MCF 10A (cell line): ENCODE results near the gene CCDC146. TPM values are rescaled to one million over a fixed set of nuclear protein-coding genes. Genes with fewer than 3 reads are reported as not detected.
"Not testable (repeated sequence)": the region's sequence is repeated elsewhere in the genome, so short reads cannot be mapped to it uniquely, and the experiment has no call there.

Source experiments
- BruUV-seq: library from RNA; stranded (reverse); fragments of 400-500 nt; replicated peaks from 2 replicates; lab custom pipeline; 2021; lab: Mats Ljungman, UMichigan
- CTCF ChIA-PET: fragments of 300-600 bp; sonication (Branson Sonifier 250); formaldehyde crosslinking; extraction: SDS; loops from one replicate; lab custom pipeline; 2021; ENCODE audit warnings: antibody characterized with exemption, inconsistent platforms; lab: Yijun Ruan, JAX
- POLR2A ChIA-PET: fragments of 300-600, 350-650 bp; sonication (Branson Sonifier 250); formaldehyde crosslinking; extraction: SDS; loops from one replicate; lab custom pipeline; 2020; ENCODE audit warnings: antibody characterized with exemption, inconsistent platforms; lab: Yijun Ruan, JAX
- DNase-seq: peaks from one replicate; pipeline ENCODE4 v3.0.0-alpha.2; 2018; ENCODE audit not compliant: unreplicated experiment
- H3K27ac Mint-ChIP-seq: one replicate; pipeline ENCODE4 v1.8.0; 2022; ENCODE audit warnings: mild to moderate bottlenecking, low read depth, mixed read lengths; ENCODE audit not compliant: unreplicated experiment
- H3K27me3 Mint-ChIP-seq: one replicate; pipeline ENCODE4 v1.8.0; 2022; ENCODE audit warnings: mixed read lengths; ENCODE audit not compliant: insufficient read depth, unreplicated experiment
- H3K36me3 Mint-ChIP-seq: one replicate; pipeline ENCODE4 v1.8.0; 2022; ENCODE audit warnings: mild to moderate bottlenecking, moderate library complexity, mixed read lengths; ENCODE audit not compliant: insufficient read depth, unreplicated experiment
- H3K4me1 Mint-ChIP-seq: one replicate; pipeline ENCODE4 v1.8.0; 2022; ENCODE audit warnings: mixed read lengths; ENCODE audit not compliant: insufficient read depth, unreplicated experiment
- H3K4me3 Mint-ChIP-seq: one replicate; pipeline ENCODE4 v1.8.0; 2022; ENCODE audit warnings: mild to moderate bottlenecking, moderate library complexity, mixed read lengths; ENCODE audit not compliant: unreplicated experiment
- H3K9me3 Mint-ChIP-seq: one replicate; pipeline ENCODE4 v1.8.0; 2022; ENCODE audit warnings: mixed read lengths; ENCODE audit not compliant: unreplicated experiment
- intact Hi-C: fragments of 100-400 bp; cut with micrococcal nuclease; formaldehyde crosslinking; loops from 2 replicates; pipeline ENCODE4 v1.14.1; 2022
- total RNA-seq: library from RNA; stranded (reverse); gene quantifications from 2 replicates; pipeline ENCODE4 v1.2.3, GENCODE V29; 2022
- TF ChIP-seq, protein P1 (sequence below): fragments of 200-600 bp; IDR thresholded peaks from one replicate; pipeline ENCODE4 v1.8.0; 2022; ENCODE audit warnings: antibody characterized with exemption, mild to moderate bottlenecking; ENCODE audit not compliant: unreplicated experiment

The CCDC146 gene
- total RNA-seq, 1 experiment from 2014 or later = 2.7 TPM

DNA sequence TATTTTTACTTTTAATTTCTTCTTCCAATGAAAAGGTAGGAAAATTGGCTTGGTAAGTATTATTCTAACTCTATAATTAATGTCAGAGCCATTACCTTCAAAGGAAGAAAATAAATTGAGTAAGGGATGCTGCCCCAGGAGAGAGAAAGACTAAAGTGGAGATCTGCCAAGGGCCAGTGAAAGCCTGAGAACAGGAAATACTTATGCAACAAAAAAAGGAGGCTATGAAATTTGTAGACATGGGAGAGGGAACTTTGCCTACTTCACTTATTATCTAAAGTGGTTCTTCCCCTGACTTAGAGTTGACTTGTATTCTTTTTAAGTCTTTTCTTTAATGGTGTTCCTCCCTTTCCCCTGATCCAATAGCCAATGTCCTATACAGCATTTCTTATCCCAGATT, 29.8 kb downstream of the CCDC146 start:
- POLR2A ChIA-PET, H3K4me1 Mint-ChIP-seq, intact Hi-C loops, H3K36me3 Mint-ChIP-seq, H3K4me3 Mint-ChIP-seq, CTCF ChIA-PET, H3K27me3 Mint-ChIP-seq, H3K9me3 Mint-ChIP-seq, BruUV-seq: not testable (repeated sequence)
- DNase-seq = peak; percentile 45
- H3K27ac Mint-ChIP-seq = peak overlapping the region; percentile 57

DNA sequence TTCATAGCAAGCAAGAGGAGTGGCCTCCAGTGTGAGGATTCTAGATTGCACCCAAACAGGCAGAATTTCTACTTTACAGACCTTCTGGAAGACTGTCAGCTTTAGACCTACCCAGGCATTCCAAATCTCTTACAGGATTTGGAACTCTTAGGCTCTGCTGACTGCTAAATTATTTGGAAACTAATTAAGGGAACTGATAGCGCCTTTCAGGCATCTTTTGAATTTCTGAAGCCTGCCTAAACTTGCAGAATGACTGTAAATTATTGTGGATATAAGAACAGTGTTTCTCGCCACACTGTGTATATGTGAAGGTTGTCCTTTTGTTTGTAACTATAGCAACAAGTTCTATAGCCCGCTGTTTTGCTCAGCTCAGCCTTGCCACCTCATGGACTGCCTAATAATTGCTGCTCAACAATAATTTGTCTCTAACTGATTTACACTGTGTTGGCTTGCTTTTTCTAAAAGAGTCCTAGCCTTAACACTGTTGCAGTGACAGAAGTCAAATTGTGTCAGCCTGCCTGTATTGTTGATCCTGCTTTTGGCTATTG, 32.6 kb downstream of the CCDC146 start:
- H3K9me3 Mint-ChIP-seq, CTCF ChIA-PET, DNase-seq, BruUV-seq, H3K4me3 Mint-ChIP-seq, POLR2A ChIA-PET, intact Hi-C loops, H3K27me3 Mint-ChIP-seq, H3K27ac Mint-ChIP-seq, H3K36me3 Mint-ChIP-seq: not testable (repeated sequence)
- peaks cover 10% of the 10 kb centered on the region for H3K4me1 Mint-ChIP-seq

DNA sequence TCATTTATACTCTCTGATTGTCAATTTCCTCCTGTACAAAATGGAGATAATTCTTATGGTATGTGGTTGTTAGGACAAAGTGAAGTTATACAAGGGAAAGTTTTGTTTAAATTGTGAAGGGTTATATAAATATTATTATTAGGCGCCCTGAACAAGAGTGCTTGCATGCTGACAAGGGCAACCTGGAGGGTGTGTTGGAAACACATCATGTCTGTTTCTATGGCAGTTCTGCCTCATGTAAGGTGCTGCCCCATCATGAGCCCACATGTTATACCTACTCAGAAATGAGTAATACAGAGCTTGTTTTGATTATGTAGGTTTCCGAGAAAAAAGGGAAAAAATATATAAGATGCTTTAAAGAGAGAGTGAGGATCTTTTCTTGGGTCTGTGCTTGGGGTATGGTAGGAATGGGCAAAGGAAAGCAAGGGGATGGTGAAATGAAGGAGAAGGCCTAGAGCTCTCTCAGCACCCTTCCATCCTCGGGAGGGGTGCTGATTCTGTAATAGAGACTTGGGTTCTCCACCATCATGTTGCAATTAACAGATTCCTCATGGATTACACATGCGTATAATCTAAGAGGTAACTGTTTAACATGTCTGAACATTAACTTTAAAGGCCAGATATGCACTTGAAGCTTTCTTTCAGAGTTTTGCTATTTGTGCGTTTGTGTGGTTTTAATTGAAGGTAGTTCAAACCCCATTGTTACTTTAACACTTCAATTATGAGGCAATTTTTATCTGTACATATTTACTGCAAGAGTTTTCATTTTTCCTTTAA, 33.4 kb downstream of the CCDC146 start:
- H3K9me3 Mint-ChIP-seq, BruUV-seq, intact Hi-C loops, POLR2A ChIA-PET, H3K4me3 Mint-ChIP-seq, H3K27me3 Mint-ChIP-seq, H3K36me3 Mint-ChIP-seq, CTCF ChIA-PET: not testable (repeated sequence)
- Mint-ChIP-seq H3K4me1 (peaks cover 10% of the 10 kb centered on the region), H3K27ac (peak overlapping the region; percentile 23)
- DNase-seq = peak; percentile 23

DNA sequence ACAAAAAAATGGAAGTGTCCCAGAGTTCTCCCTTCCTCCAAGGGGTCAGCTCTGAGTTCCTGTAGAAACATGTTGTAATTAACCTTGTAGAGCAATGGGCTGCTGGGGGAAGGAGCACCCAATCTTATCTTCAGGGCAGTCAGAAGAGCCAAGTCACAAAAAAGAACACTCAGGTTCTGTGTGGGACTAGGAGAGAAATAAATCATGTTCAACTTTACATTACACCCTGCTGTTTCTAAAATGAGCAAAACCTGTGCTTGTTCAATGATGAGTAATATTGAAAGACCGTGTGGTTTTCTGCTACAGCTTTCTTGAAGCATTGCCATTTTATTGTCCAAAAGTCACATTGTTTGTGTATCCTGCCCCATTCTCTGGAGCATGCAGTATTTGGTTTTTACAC, 34.6 kb downstream of the CCDC146 start:
- DNase-seq, intact Hi-C loops, H3K9me3 Mint-ChIP-seq, H3K36me3 Mint-ChIP-seq, BruUV-seq, POLR2A ChIA-PET, H3K4me3 Mint-ChIP-seq, H3K27me3 Mint-ChIP-seq, CTCF ChIA-PET: not testable (repeated sequence)
- Mint-ChIP-seq H3K27ac (peak overlapping the region; percentile 93), H3K4me1 (peaks cover 10% of the 10 kb centered on the region)

DNA sequence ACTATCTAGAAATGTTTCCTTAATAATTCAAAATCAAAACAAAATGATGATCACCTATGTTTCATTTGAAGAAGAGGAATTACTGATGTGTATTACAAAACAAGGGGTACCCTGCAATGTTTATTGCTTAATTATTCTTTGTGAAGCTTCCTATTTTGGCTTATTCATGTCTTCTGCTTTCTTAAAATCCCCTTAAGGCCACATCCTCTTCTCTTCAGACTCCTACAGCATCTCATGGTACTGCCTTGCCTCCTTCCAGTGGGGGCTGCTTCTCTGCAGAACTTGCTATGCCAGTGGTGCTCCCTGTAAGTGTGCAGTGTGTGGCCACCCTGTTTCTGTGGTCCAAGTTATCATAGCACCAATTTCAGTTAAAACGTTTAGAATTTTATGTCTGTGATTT, 35.0 kb downstream of the CCDC146 start:
- intact Hi-C loops = no loop called here
- BruUV-seq = no TSS peak
- no peaks in the 10 kb centered on the region for H3K27me3 Mint-ChIP-seq
- peak; percentile 17 for DNase-seq
- H3K4me3 Mint-ChIP-seq = no peak overlapping the region
- no peaks in the 10 kb centered on the region for H3K9me3 Mint-ChIP-seq
- TF ChIP-seq, protein P1, sequence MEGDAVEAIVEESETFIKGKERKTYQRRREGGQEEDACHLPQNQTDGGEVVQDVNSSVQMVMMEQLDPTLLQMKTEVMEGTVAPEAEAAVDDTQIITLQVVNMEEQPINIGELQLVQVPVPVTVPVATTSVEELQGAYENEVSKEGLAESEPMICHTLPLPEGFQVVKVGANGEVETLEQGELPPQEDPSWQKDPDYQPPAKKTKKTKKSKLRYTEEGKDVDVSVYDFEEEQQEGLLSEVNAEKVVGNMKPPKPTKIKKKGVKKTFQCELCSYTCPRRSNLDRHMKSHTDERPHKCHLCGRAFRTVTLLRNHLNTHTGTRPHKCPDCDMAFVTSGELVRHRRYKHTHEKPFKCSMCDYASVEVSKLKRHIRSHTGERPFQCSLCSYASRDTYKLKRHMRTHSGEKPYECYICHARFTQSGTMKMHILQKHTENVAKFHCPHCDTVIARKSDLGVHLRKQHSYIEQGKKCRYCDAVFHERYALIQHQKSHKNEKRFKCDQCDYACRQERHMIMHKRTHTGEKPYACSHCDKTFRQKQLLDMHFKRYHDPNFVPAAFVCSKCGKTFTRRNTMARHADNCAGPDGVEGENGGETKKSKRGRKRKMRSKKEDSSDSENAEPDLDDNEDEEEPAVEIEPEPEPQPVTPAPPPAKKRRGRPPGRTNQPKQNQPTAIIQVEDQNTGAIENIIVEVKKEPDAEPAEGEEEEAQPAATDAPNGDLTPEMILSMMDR = no peak
- POLR2A ChIA-PET = no interaction called here
- H3K36me3 Mint-ChIP-seq = no peaks in the 10 kb centered on the region
- CTCF ChIA-PET = no interaction called here
- peak overlapping the region; percentile 93 for H3K27ac Mint-ChIP-seq
- H3K4me1 Mint-ChIP-seq = peaks cover 10% of the 10 kb centered on the region

DNA sequence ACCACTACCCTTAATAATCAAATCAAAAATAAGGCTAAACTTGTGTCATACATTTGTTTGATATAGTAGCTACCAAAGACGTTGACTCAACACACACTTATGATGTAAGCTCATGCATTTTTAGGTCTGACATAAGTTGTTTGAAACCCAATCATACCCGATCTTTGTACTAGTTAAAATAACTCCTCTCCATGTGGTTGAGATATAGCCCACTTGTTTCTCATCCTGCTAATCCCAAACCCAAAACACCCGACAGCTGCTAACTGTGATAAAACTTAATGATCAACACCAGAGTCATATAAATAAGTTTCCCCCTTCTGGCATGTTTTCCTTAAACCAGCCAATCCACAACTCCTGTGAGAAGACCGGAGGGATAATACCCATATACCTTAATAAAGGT, 48.7 kb downstream of the CCDC146 start:
- POLR2A ChIA-PET, H3K9me3 Mint-ChIP-seq, H3K4me3 Mint-ChIP-seq, intact Hi-C loops, H3K27ac Mint-ChIP-seq, BruUV-seq, DNase-seq, H3K27me3 Mint-ChIP-seq, H3K4me1 Mint-ChIP-seq, H3K36me3 Mint-ChIP-seq, CTCF ChIA-PET: not testable (repeated sequence)

DNA sequence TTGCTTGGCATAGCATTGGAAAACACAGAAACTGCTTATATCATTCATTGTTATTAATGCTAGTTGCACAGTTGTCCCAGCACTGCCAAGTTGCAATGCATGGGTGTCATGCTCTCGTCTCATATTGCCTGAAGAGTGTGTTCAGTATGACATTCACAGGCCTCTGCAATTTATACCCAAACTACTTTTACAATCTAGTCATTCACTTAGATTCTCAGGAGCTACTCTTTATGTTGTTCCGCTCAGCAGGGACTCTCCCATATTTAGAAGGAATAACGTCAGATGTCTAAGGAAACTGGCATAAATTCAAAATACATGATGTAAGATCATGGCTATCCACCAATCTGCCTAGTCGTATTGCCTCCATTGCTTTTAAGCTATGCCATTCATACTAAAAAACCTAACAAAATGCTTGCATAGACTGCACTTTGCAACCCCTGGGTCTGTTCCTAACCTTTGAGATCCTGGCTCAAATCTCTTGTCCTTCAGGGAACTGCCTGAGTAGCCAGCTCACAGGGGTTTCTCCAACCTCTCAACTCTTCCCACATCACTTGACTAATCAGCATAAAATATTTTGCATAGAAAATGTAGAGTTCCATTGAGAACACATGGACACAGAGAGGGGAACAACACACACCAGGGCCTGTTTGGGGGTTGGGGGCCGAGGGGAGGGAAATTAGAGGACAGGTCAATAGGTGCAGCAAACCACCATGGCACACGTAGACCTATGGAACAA, 50.2 kb downstream of the CCDC146 start:
- H3K4me1 Mint-ChIP-seq, H3K27me3 Mint-ChIP-seq, DNase-seq, intact Hi-C loops, BruUV-seq, CTCF ChIA-PET, POLR2A ChIA-PET, H3K27ac Mint-ChIP-seq, H3K36me3 Mint-ChIP-seq, H3K9me3 Mint-ChIP-seq, H3K4me3 Mint-ChIP-seq: not testable (repeated sequence)

DNA sequence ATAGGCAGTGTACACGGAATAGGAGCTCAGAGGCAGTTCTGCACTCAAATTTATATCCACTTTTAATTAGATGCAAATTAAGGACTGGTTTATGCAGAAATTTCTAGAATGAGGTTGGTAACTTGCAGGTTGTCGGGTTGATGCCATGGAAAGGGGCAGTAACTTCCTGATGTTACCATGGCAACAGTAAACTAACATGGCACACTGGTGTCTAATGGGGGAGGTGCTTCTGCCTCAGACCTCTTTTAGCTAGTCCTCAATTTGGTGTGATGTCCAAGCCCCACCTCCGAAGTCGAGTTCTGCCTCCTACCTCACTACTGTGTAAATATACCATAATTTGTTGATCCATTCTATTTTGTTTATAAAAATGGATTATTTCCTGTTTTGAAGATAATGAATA, 52.0 kb downstream of the CCDC146 start:
- DNase-seq, POLR2A ChIA-PET, H3K36me3 Mint-ChIP-seq, H3K4me3 Mint-ChIP-seq, CTCF ChIA-PET, H3K4me1 Mint-ChIP-seq, BruUV-seq, H3K27me3 Mint-ChIP-seq, intact Hi-C loops, H3K9me3 Mint-ChIP-seq, H3K27ac Mint-ChIP-seq: not testable (repeated sequence)
